Measurements from ENCODE around the gene FGF1. TPM values are rescaled to one million over a fixed set of nuclear protein-coding genes. Genes with fewer than 3 reads are reported as not detected.

Gene FGF1
- total and polyA plus RNA-seq, 4 donors, result 19.8 to 44.2 (median 25.0) TPM

GRCh38 chr5:142669477-142669876 lies 16.4 kb downstream of the FGF1 start:
- intact Hi-C loops (cut with DNase I), result no loop called here
- Histone ChIP-seq H3K27me3 (ENCODE audit: control insufficient read depth in 1 of 2, insufficient read depth in 2 of 2, low read length in 1 of 2) (no peaks in the 10 kb centered on the region), H3K9me3 (ENCODE audit: control insufficient read depth, low read length) (no peaks in the 10 kb centered on the region), H3K4me1 (ENCODE audit: control insufficient read depth in 1 of 2, insufficient read depth in 2 of 2, low read length in 2 of 2) (no peaks in the 10 kb centered on the region), H3K27ac (ENCODE audit: low read depth in 1 of 2, low read length in 2 of 2) (no peak overlapping the region), H3K4me3 (ENCODE audit: low read length in 2 of 2) (no peak overlapping the region), H3K36me3 (ENCODE audit: control insufficient read depth in 1 of 2, insufficient read depth in 2 of 2, low read length in 1 of 2) (no peaks in the 10 kb centered on the region)
- no peak for DNase-seq
- WGBS, 2 donors, result 49 to 58% methylated on average over 12 of the region's 12 CpGs
- ATAC-seq (ENCODE audit: low FRiP score), result peak; percentile 21

- no peak for ATAC-seq (ENCODE audit: low FRiP score)
- no peak for DNase-seq
Measured at GRCh38 chr5:142668336-142668735, 17.6 kb downstream of the FGF1 start.

GRCh38 chr5:142667831-142668230 lies 18.1 kb downstream of the FGF1 start:
- no peak overlapping the region for H3K27ac ChIP-seq (ENCODE audit: low read depth in 1 of 2, low read length in 2 of 2)
- no peaks in the 10 kb centered on the region for H3K36me3 ChIP-seq (ENCODE audit: control insufficient read depth in 1 of 2, insufficient read depth in 2 of 2, low read length in 1 of 2)
- DNase-seq, result no peak
- no peak for ATAC-seq (ENCODE audit: low FRiP score)
- WGBS, 2 donors, result 94 to 98% methylated on average over 6 of the region's 6 CpGs
- intact Hi-C loops (cut with DNase I), result no loop called here
- no peak overlapping the region for H3K4me3 ChIP-seq (ENCODE audit: low read length in 2 of 2)
- no peaks in the 10 kb centered on the region for H3K9me3 ChIP-seq (ENCODE audit: control insufficient read depth, low read length)
- H3K4me1 ChIP-seq (ENCODE audit: control insufficient read depth in 1 of 2, insufficient read depth in 2 of 2, low read length in 2 of 2), result no peaks in the 10 kb centered on the region
- H3K27me3 ChIP-seq (ENCODE audit: control insufficient read depth in 1 of 2, insufficient read depth in 2 of 2, low read length in 1 of 2), result no peaks in the 10 kb centered on the region

More at GRCh38 chr5:142668336-142668735, 17.6 kb downstream of the FGF1 start:
- H3K36me3 ChIP-seq (ENCODE audit: control insufficient read depth in 1 of 2, insufficient read depth in 2 of 2, low read length in 1 of 2), result no peaks in the 10 kb centered on the region
- no peaks in the 10 kb centered on the region for H3K4me1 ChIP-seq (ENCODE audit: control insufficient read depth in 1 of 2, insufficient read depth in 2 of 2, low read length in 2 of 2)
- H3K27ac ChIP-seq (ENCODE audit: low read depth in 1 of 2, low read length in 2 of 2), result no peak overlapping the region
- WGBS, 2 donors, result 96 to 97% methylated on average over 6 of the region's 6 CpGs
- intact Hi-C loops (cut with DNase I), result no loop called here
- H3K9me3 ChIP-seq (ENCODE audit: control insufficient read depth, low read length), result no peaks in the 10 kb centered on the region
- H3K27me3 ChIP-seq (ENCODE audit: control insufficient read depth in 1 of 2, insufficient read depth in 2 of 2, low read length in 1 of 2), result no peaks in the 10 kb centered on the region
- no peak overlapping the region for H3K4me3 ChIP-seq (ENCODE audit: low read length in 2 of 2)

GRCh38 chr5:142664636-142665035 lies 21.3 kb downstream of the FGF1 start:
- DNase-seq (no peak), ATAC-seq (ENCODE audit: low FRiP score) (no peak)
- Histone ChIP-seq H3K9me3 (ENCODE audit: control insufficient read depth, low read length) (no peaks in the 10 kb centered on the region), H3K4me1 (ENCODE audit: control insufficient read depth in 1 of 2, insufficient read depth in 2 of 2, low read length in 2 of 2) (no peaks in the 10 kb centered on the region), H3K4me3 (ENCODE audit: low read length in 2 of 2) (no peak overlapping the region), H3K27me3 (ENCODE audit: control insufficient read depth in 1 of 2, insufficient read depth in 2 of 2, low read length in 1 of 2) (no peaks in the 10 kb centered on the region), H3K36me3 (ENCODE audit: control insufficient read depth in 1 of 2, insufficient read depth in 2 of 2, low read length in 1 of 2) (no peaks in the 10 kb centered on the region), H3K27ac (ENCODE audit: low read depth in 1 of 2, low read length in 2 of 2) (no peak overlapping the region)
- WGBS, 2 donors, result 91% methylated on average over 6 of the region's 6 CpGs
- intact Hi-C loops (cut with DNase I), result no loop called here

GRCh38 chr5:142664067-142664466 lies 21.8 kb downstream of the FGF1 start:
- DNase-seq, result no peak

GRCh38 chr5:142663246-142663645 lies 22.6 kb downstream of the FGF1 start:
- Histone ChIP-seq H3K27me3 (ENCODE audit: control insufficient read depth in 1 of 2, insufficient read depth in 2 of 2, low read length in 1 of 2) (no peaks in the 10 kb centered on the region), H3K27ac (ENCODE audit: low read depth in 1 of 2, low read length in 2 of 2) (no peak overlapping the region), H3K9me3 (ENCODE audit: control insufficient read depth, low read length) (no peaks in the 10 kb centered on the region), H3K4me1 (ENCODE audit: control insufficient read depth in 1 of 2, insufficient read depth in 2 of 2, low read length in 2 of 2) (no peaks in the 10 kb centered on the region), H3K4me3 (ENCODE audit: low read length in 2 of 2) (no peak overlapping the region), H3K36me3 (ENCODE audit: control insufficient read depth in 1 of 2, insufficient read depth in 2 of 2, low read length in 1 of 2) (no peaks in the 10 kb centered on the region)
- intact Hi-C loops (cut with DNase I), result no loop called here
- WGBS, 2 donors, result 89 to 92% methylated on average over 6 of the region's 6 CpGs
- ATAC-seq (ENCODE audit: low FRiP score) (no peak), DNase-seq (no peak)

More at GRCh38 chr5:142664067-142664466, 21.8 kb downstream of the FGF1 start:
- H3K36me3 ChIP-seq (ENCODE audit: control insufficient read depth in 1 of 2, insufficient read depth in 2 of 2, low read length in 1 of 2), result no peaks in the 10 kb centered on the region
- WGBS, 2 donors, result 92 to 95% methylated on average over 9 of the region's 9 CpGs
- ATAC-seq (ENCODE audit: low FRiP score), result no peak
- no peak overlapping the region for H3K27ac ChIP-seq (ENCODE audit: low read depth in 1 of 2, low read length in 2 of 2)
- intact Hi-C loops (cut with DNase I), result no loop called here
- H3K27me3 ChIP-seq (ENCODE audit: control insufficient read depth in 1 of 2, insufficient read depth in 2 of 2, low read length in 1 of 2), result no peaks in the 10 kb centered on the region
- H3K4me3 ChIP-seq (ENCODE audit: low read length in 2 of 2), result no peak overlapping the region
- no peaks in the 10 kb centered on the region for H3K4me1 ChIP-seq (ENCODE audit: control insufficient read depth in 1 of 2, insufficient read depth in 2 of 2, low read length in 2 of 2)
- H3K9me3 ChIP-seq (ENCODE audit: control insufficient read depth, low read length), result no peaks in the 10 kb centered on the region

- H3K27me3 ChIP-seq (ENCODE audit: control insufficient read depth in 1 of 2, insufficient read depth in 2 of 2, low read length in 1 of 2), result no peaks in the 10 kb centered on the region
- WGBS, 2 donors, result 89 to 90% methylated on average over 11 of the region's 11 CpGs
- no peaks in the 10 kb centered on the region for H3K9me3 ChIP-seq (ENCODE audit: control insufficient read depth, low read length)
- H3K4me1 ChIP-seq (ENCODE audit: control insufficient read depth in 1 of 2, insufficient read depth in 2 of 2, low read length in 2 of 2), result no peaks in the 10 kb centered on the region
- H3K27ac ChIP-seq (ENCODE audit: low read depth in 1 of 2, low read length in 2 of 2), result no peak overlapping the region
- ATAC-seq (ENCODE audit: low FRiP score) (no peak), DNase-seq (no peak)
- H3K4me3 ChIP-seq (ENCODE audit: low read length in 2 of 2), result no peak overlapping the region
- intact Hi-C loops (cut with DNase I), result no loop called here
- no peaks in the 10 kb centered on the region for H3K36me3 ChIP-seq (ENCODE audit: control insufficient read depth in 1 of 2, insufficient read depth in 2 of 2, low read length in 1 of 2)
Measured at GRCh38 chr5:142661957-142662356, 23.9 kb downstream of the FGF1 start.

GRCh38 chr5:142661143-142661542 lies 24.7 kb downstream of the FGF1 start:
- DNase-seq, result no peak
- H3K27me3 ChIP-seq (ENCODE audit: control insufficient read depth in 1 of 2, insufficient read depth in 2 of 2, low read length in 1 of 2), result no peaks in the 10 kb centered on the region
- no peak for ATAC-seq (ENCODE audit: low FRiP score)
- no peaks in the 10 kb centered on the region for H3K9me3 ChIP-seq (ENCODE audit: control insufficient read depth, low read length)
- no peaks in the 10 kb centered on the region for H3K4me1 ChIP-seq (ENCODE audit: control insufficient read depth in 1 of 2, insufficient read depth in 2 of 2, low read length in 2 of 2)
- no peak overlapping the region for H3K27ac ChIP-seq (ENCODE audit: low read depth in 1 of 2, low read length in 2 of 2)
- H3K4me3 ChIP-seq (ENCODE audit: low read length in 2 of 2), result no peak overlapping the region
- intact Hi-C loops (cut with DNase I), result no loop called here
- 98% methylated on average over 2 of the region's 2 CpGs for WGBS, 2 donors
- no peaks in the 10 kb centered on the region for H3K36me3 ChIP-seq (ENCODE audit: control insufficient read depth in 1 of 2, insufficient read depth in 2 of 2, low read length in 1 of 2)

GRCh38 chr5:142660731-142661130 lies 25.2 kb downstream of the FGF1 start:
- H3K27ac ChIP-seq (ENCODE audit: low read depth in 1 of 2, low read length in 2 of 2), result no peak overlapping the region
- no peaks in the 10 kb centered on the region for H3K4me1 ChIP-seq (ENCODE audit: control insufficient read depth in 1 of 2, insufficient read depth in 2 of 2, low read length in 2 of 2)
- no peak overlapping the region for H3K4me3 ChIP-seq (ENCODE audit: low read length in 2 of 2)
- ATAC-seq (ENCODE audit: low FRiP score) (no peak), DNase-seq (no peak)
- intact Hi-C loops (cut with DNase I), result no loop called here
- no peaks in the 10 kb centered on the region for H3K36me3 ChIP-seq (ENCODE audit: control insufficient read depth in 1 of 2, insufficient read depth in 2 of 2, low read length in 1 of 2)
- H3K27me3 ChIP-seq (ENCODE audit: control insufficient read depth in 1 of 2, insufficient read depth in 2 of 2, low read length in 1 of 2), result no peaks in the 10 kb centered on the region
- no peaks in the 10 kb centered on the region for H3K9me3 ChIP-seq (ENCODE audit: control insufficient read depth, low read length)

Data from aorta (tissue), 5 donors.